ENCODE measurements around the gene NAALADL2. TPM values are rescaled to one million over a fixed set of nuclear protein-coding genes. Genes with fewer than 3 reads are reported as not detected.

NAALADL2 gene
- total RNA-seq, 1 donor from 2014 or later: 5.9 TPM

DNA sequence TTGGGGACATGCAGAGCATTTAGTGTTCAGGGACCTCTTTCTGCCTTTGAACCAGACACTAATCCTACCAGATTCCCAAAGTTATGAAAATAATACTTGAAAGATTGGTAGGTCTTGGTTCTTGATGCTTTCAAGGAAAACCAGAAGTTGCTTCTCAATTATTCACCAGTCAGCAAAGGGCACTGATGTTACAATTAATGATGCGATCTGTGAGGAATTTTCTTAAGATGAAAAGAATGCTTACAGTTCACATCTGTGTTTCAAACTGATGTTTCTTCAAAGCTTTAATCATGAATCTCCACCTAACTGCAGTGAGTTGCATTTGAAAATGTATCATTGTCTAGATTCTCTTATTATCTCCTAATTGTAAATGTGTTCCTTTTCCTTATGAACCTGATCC, 161.0 kb downstream of the NAALADL2 start:
- H3K4me1 ChIP-seq: no peaks in the 10 kb centered on the region
- H3K9me3 ChIP-seq: no peaks in the 10 kb centered on the region
- no peaks in the 10 kb centered on the region for H3K27me3 ChIP-seq
- intact Hi-C loops (cut with DNase I): no loop called here
- no peaks in the 10 kb centered on the region for H3K36me3 ChIP-seq
- H3K4me3 ChIP-seq: no peak overlapping the region
- no peak overlapping the region for H3K27ac ChIP-seq
- TF ChIP-seq, protein P1, sequence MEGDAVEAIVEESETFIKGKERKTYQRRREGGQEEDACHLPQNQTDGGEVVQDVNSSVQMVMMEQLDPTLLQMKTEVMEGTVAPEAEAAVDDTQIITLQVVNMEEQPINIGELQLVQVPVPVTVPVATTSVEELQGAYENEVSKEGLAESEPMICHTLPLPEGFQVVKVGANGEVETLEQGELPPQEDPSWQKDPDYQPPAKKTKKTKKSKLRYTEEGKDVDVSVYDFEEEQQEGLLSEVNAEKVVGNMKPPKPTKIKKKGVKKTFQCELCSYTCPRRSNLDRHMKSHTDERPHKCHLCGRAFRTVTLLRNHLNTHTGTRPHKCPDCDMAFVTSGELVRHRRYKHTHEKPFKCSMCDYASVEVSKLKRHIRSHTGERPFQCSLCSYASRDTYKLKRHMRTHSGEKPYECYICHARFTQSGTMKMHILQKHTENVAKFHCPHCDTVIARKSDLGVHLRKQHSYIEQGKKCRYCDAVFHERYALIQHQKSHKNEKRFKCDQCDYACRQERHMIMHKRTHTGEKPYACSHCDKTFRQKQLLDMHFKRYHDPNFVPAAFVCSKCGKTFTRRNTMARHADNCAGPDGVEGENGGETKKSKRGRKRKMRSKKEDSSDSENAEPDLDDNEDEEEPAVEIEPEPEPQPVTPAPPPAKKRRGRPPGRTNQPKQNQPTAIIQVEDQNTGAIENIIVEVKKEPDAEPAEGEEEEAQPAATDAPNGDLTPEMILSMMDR (IDR thresholded peaks at IDR 0.05): no peak
- DNase-seq (ENCODE audit: low spot score in 2 of 2): no peak

DNA sequence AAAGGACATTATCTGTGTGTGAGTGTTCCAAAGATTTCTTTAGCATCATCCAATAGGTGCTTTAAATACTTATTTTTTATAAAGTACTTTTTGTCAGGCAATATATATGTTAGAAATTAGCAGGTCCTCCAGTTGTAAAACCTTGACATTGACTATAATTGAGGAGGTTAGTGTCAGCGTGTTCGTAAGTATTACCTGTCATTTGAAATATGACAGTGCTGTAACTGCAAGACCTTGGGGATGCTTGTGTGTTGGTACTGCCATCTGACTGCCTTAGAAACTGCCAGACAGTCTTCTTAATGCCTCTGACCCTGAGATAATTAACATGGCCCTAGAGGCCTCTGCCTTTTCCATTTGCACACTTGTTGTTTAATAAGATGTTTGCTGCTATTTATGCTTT, 170.7 kb downstream of the NAALADL2 start:
- no peaks in the 10 kb centered on the region for H3K27me3 ChIP-seq
- H3K27ac ChIP-seq: no peak overlapping the region
- H3K4me3 ChIP-seq: no peak overlapping the region
- TF ChIP-seq, protein P1 (IDR thresholded peaks at IDR 0.05): no peak
- intact Hi-C loops (cut with DNase I): no loop called here
- H3K9me3 ChIP-seq: no peaks in the 10 kb centered on the region
- DNase-seq (ENCODE audit: low spot score in 2 of 2): no peak
- no peaks in the 10 kb centered on the region for H3K36me3 ChIP-seq
- no peaks in the 10 kb centered on the region for H3K4me1 ChIP-seq

DNA sequence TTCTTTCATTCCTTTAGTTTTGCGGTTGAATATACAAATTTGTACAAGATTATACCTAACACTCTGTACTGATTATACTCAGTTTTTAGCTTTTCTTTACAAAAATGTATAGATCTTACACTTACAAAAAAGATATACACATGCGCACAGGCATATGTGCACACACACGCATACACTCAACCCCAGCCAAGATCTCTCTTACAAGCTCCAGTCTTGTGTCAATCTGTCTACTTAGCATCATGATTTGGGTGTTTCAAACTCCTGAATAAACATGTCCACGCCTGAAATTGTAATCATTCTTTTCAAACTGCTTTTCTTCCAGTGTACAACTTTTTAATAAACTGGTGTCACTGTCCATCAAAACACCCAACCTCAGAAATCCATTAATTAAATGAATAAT, 180.7 kb downstream of the NAALADL2 start:
- no peak overlapping the region for H3K27ac ChIP-seq
- no peak for DNase-seq (ENCODE audit: low spot score in 2 of 2)
- H3K36me3 ChIP-seq: no peaks in the 10 kb centered on the region
- intact Hi-C loops (cut with DNase I): no loop called here
- TF ChIP-seq, protein P1 (IDR thresholded peaks at IDR 0.05): no peak
- H3K27me3 ChIP-seq: no peaks in the 10 kb centered on the region
- H3K4me1 ChIP-seq: no peaks in the 10 kb centered on the region
- no peaks in the 10 kb centered on the region for H3K9me3 ChIP-seq
- H3K4me3 ChIP-seq: no peak overlapping the region

DNA sequence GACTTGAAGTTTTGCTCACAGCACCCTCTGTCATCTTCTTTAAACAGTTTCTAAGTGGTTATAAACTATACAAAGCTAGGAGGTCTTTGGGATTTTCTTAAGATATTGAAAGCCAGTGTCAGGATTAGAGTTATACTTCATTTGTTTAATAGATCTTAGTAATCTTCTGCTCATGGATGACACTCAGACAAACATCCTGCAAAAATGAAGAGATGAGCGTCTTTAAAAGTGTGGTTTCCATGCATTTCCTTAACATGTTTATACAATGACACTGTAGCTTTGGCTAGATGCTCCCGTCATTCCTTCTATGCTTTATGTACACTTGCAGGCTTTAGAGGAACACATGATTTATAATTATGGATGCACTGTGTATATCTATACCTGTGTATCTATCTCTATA, 182.2 kb downstream of the NAALADL2 start:
- no peaks in the 10 kb centered on the region for H3K36me3 ChIP-seq
- intact Hi-C loops (cut with DNase I): no loop called here
- H3K9me3 ChIP-seq: no peaks in the 10 kb centered on the region
- no peaks in the 10 kb centered on the region for H3K4me1 ChIP-seq
- no peak overlapping the region for H3K27ac ChIP-seq
- DNase-seq (ENCODE audit: low spot score in 2 of 2): no peak
- TF ChIP-seq, protein P1 (IDR thresholded peaks at IDR 0.05): no peak
- H3K4me3 ChIP-seq: no peak overlapping the region
- H3K27me3 ChIP-seq: no peaks in the 10 kb centered on the region

DNA sequence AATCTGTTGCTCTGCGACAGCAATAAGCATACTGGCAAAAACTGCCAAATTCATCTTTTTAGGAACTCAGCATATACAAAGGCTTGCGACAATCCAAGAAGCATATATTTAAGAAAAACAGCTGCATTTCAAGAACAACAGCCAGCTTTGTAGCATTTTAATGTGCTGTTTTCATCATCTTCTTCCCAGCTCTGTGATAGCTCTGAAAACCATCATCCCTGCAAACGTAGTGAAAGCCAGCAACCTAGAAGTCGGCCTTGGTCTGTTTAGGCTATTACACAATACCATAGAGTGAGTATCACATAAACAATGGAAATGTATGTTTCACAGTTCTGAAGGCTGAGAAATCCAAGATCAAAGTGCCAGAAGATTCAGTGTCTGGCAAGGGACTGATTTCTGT, 187.5 kb downstream of the NAALADL2 start:
- H3K9me3 ChIP-seq: no peaks in the 10 kb centered on the region
- intact Hi-C loops (cut with DNase I): no loop called here
- TF ChIP-seq, protein P1 (IDR thresholded peaks at IDR 0.05): no peak
- no peak for DNase-seq (ENCODE audit: low spot score in 2 of 2)
- no peak overlapping the region for H3K4me3 ChIP-seq
- no peaks in the 10 kb centered on the region for H3K4me1 ChIP-seq
- no peaks in the 10 kb centered on the region for H3K36me3 ChIP-seq
- no peak overlapping the region for H3K27ac ChIP-seq
- H3K27me3 ChIP-seq: no peaks in the 10 kb centered on the region

DNA sequence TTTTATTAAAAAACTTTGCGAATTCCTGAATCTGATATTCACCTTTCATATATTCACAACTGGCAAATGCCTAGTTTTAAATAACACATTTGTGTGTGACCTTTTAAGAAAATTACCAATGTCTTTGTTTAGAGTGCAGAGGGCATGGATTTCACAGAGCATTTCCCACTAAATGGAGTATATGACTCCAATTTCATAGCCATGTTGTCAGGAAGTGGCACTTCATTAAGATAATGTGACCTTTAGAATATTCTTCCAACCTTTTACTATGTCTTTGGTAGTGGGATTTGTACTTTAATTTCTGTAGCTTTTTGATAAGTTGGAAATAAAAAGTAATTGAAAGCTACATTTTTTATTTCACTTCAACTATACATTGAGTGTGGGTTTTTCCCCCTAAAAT, 188.7 kb downstream of the NAALADL2 start:
- H3K4me1 ChIP-seq: no peaks in the 10 kb centered on the region
- intact Hi-C loops (cut with DNase I): no loop called here
- no peaks in the 10 kb centered on the region for H3K36me3 ChIP-seq
- DNase-seq (ENCODE audit: low spot score in 2 of 2): no peak
- H3K27ac ChIP-seq: no peak overlapping the region
- no peaks in the 10 kb centered on the region for H3K9me3 ChIP-seq
- H3K27me3 ChIP-seq: no peaks in the 10 kb centered on the region
- TF ChIP-seq, protein P1 (IDR thresholded peaks at IDR 0.05): no peak
- no peak overlapping the region for H3K4me3 ChIP-seq
